ENCODE data around the gene DEAF1.

Gene DEAF1

GRCh38 chr11:704781-705645 is 10.0 kb upstream of the DEAF1 start:
- Histone ChIP-seq H3K9ac (ENCODE audit: low read depth, low read length, poor library complexity, severe bottlenecking) (no peak overlapping the region), H3K79me2 (ENCODE audit: insufficient read depth, low read length) (no peaks in the 10 kb centered on the region), H2AFZ (ENCODE audit: low read length) (no peak overlapping the region), H3K36me3 (ENCODE audit: insufficient read depth, low read length) (no peaks in the 10 kb centered on the region), H3K27me3 (ENCODE audit: insufficient read depth, low read length, poor library complexity, severe bottlenecking) (no peaks in the 10 kb centered on the region), H3F3A (ENCODE audit: low read depth) (no peaks in the 10 kb centered on the region), H3K9me2 (replicated peaks; ENCODE audit: low read depth, low read length) (no peaks in the 10 kb centered on the region), H3K4me1 (ENCODE audit: insufficient read depth, low read length, poor library complexity, severe bottlenecking) (peaks cover 32% of the 10 kb centered on the region), H3K4me3 (ENCODE audit: low read length, poor library complexity, severe bottlenecking) (no peak overlapping the region), H3K9me3 (ENCODE audit: insufficient read depth, low read depth, low read length) (no peaks in the 10 kb centered on the region), H3K4me2 (ENCODE audit: low read depth, low read length, poor library complexity, severe bottlenecking) (no peak overlapping the region), H4K20me1 (ENCODE audit: insufficient read depth, low read length, poor library complexity, severe bottlenecking) (no peaks in the 10 kb centered on the region)
- TF ChIP-seq EZH2phosphoT487 (IDR thresholded peaks at IDR 0.05; ENCODE audit: borderline replicate concordance) = no peak
- no peak for TF ChIP-seq CTCF (conservative IDR thresholded peaks at IDR 0.05; ENCODE audit: low read length)

GRCh38 chr11:704228-704674 is 9.2 kb upstream of the DEAF1 start:
- H3K36me3 ChIP-seq (ENCODE audit: insufficient read depth, low read length) = no peaks in the 10 kb centered on the region
- H3K9me2 ChIP-seq (replicated peaks; ENCODE audit: low read depth, low read length) = no peaks in the 10 kb centered on the region
- H3K79me2 ChIP-seq (ENCODE audit: insufficient read depth, low read length) = no peaks in the 10 kb centered on the region
- TF ChIP-seq EZH2phosphoT487 (IDR thresholded peaks at IDR 0.05; ENCODE audit: borderline replicate concordance) (no peak), CTCF (conservative IDR thresholded peaks at IDR 0.05; ENCODE audit: low read length) (no peak)
- H3K4me2 ChIP-seq (ENCODE audit: low read depth, low read length, poor library complexity, severe bottlenecking) = no peak overlapping the region
- H3F3A ChIP-seq (ENCODE audit: low read depth) = no peaks in the 10 kb centered on the region
- H3K9ac ChIP-seq (ENCODE audit: low read depth, low read length, poor library complexity, severe bottlenecking) = no peak overlapping the region
- no peaks in the 10 kb centered on the region for H3K9me3 ChIP-seq (ENCODE audit: insufficient read depth, low read depth, low read length)
- no peak overlapping the region for H2AFZ ChIP-seq (ENCODE audit: low read length)
- H3K4me1 ChIP-seq (ENCODE audit: insufficient read depth, low read length, poor library complexity, severe bottlenecking) = peaks cover 32% of the 10 kb centered on the region
- H3K4me3 ChIP-seq (ENCODE audit: low read length, poor library complexity, severe bottlenecking) = no peak overlapping the region
- H4K20me1 ChIP-seq (ENCODE audit: insufficient read depth, low read length, poor library complexity, severe bottlenecking) = no peaks in the 10 kb centered on the region
- no peaks in the 10 kb centered on the region for H3K27me3 ChIP-seq (ENCODE audit: insufficient read depth, low read length, poor library complexity, severe bottlenecking)

GRCh38 chr11:703506-703905 is 8.5 kb upstream of the DEAF1 start:
- H4K20me1 ChIP-seq (ENCODE audit: insufficient read depth, low read length, poor library complexity, severe bottlenecking) = no peaks in the 10 kb centered on the region

More at GRCh38 chr11:703506-703905, 8.5 kb upstream of the DEAF1 start:
- no peaks in the 10 kb centered on the region for H3K9me2 ChIP-seq (replicated peaks; ENCODE audit: low read depth, low read length)
- no peak for TF ChIP-seq EZH2phosphoT487 (IDR thresholded peaks at IDR 0.05; ENCODE audit: borderline replicate concordance)
- TF ChIP-seq CTCF (conservative IDR thresholded peaks at IDR 0.05; ENCODE audit: low read length) = no peak
- H3F3A ChIP-seq (ENCODE audit: low read depth) = no peaks in the 10 kb centered on the region
- H3K4me2 ChIP-seq (ENCODE audit: low read depth, low read length, poor library complexity, severe bottlenecking) = no peak overlapping the region
- H3K9ac ChIP-seq (ENCODE audit: low read depth, low read length, poor library complexity, severe bottlenecking) = peak overlapping the region; percentile 40
- no peaks in the 10 kb centered on the region for H3K27me3 ChIP-seq (ENCODE audit: insufficient read depth, low read length, poor library complexity, severe bottlenecking)
- peaks cover 34% of the 10 kb centered on the region for H3K4me1 ChIP-seq (ENCODE audit: insufficient read depth, low read length, poor library complexity, severe bottlenecking)
- no peaks in the 10 kb centered on the region for H3K79me2 ChIP-seq (ENCODE audit: insufficient read depth, low read length)
- no peaks in the 10 kb centered on the region for H3K36me3 ChIP-seq (ENCODE audit: insufficient read depth, low read length)
- H2AFZ ChIP-seq (ENCODE audit: low read length) = no peak overlapping the region
- H3K4me3 ChIP-seq (ENCODE audit: low read length, poor library complexity, severe bottlenecking) = no peak overlapping the region
- H3K9me3 ChIP-seq (ENCODE audit: insufficient read depth, low read depth, low read length) = no peaks in the 10 kb centered on the region
